SK-N-SH (cell line): ENCODE data around the gene SPACDR. TPM values are rescaled to one million over a fixed set of nuclear protein-coding genes. Genes with fewer than 3 reads are reported as not detected.
"Not testable (repeated sequence)": the region's sequence is repeated elsewhere in the genome, so short reads cannot be mapped to it uniquely, and the experiment has no call there.

Experiments
- CTCF ChIA-PET: fragments of 300-600, 350-600 bp; formaldehyde crosslinking; extraction: SDS; loops from one replicate; lab custom pipeline; 2021; lab: Yijun Ruan, JAX
- POLR2A ChIA-PET: fragments of 350-600 bp; sonication (Branson Sonifier 250); formaldehyde crosslinking; extraction: SDS; loops from one replicate; lab custom pipeline; 2020; ENCODE audit warnings: antibody characterized with exemption, inconsistent platforms; lab: Yijun Ruan, JAX
- DNase-seq: peaks from one replicate; pipeline ENCODE4 v3.0.0; 2012
- H2AFZ ChIP-seq: fragments of 200-600 bp; sonication (generic); 2 replicates; pipeline ENCODE4 v1.8.1; 2016; ENCODE audit warnings: antibody characterized with exemption, mild to moderate bottlenecking, low read depth
- H3F3A ChIP-seq: fragments of 200-600 bp; sonication (generic); replicated peaks from 2 replicates; pipeline ENCODE3; 2016; ENCODE audit warnings: antibody characterized with exemption, mild to moderate bottlenecking; ENCODE audit not compliant: insufficient read depth
- H3K27ac ChIP-seq, 2 experiments: fragments of 200-500 bp in 1 of 2; fragments of 200-600 bp in 1 of 2; sonication (Bioruptor generic) in 1 of 2; sonication (generic), shearing (Covaris generic) in 1 of 2; 2 replicates each; pipeline versions ENCODE4 v1.5.1 to v1.6.1; 2014 to 2016; ENCODE audit warnings: low read depth in 2 of 2, inconsistent platforms in 1 of 2, low read length in 1 of 2, mild to moderate bottlenecking in 1 of 2, mixed read lengths in 1 of 2
- H3K27me3 ChIP-seq: fragments of 200-600 bp; sonication (generic), shearing (Covaris generic); 2 replicates; pipeline ENCODE4 v1.6.1; 2016; ENCODE audit warnings: mixed run types; ENCODE audit not compliant: insufficient read depth
- H3K36me3 ChIP-seq, 2 experiments: fragments of 200-500 bp in 1 of 2; fragments of 200-600 bp in 1 of 2; sonication (Bioruptor generic) in 1 of 2; sonication (generic) in 1 of 2; replicated peaks in 1 of 2; 2 replicates each; pipeline versions ENCODE3 to v1.5.1; 2014 to 2016; ENCODE audit warnings: low read length in 1 of 2, mild to moderate bottlenecking in 1 of 2; ENCODE audit not compliant: insufficient read depth in 2 of 2, control insufficient read depth in 1 of 2
- H3K4me1 ChIP-seq, 2 experiments: fragments of 200-500 bp in 1 of 2; fragments of 200-600 bp in 1 of 2; sonication (Bioruptor generic) in 1 of 2; sonication (generic), shearing (Covaris generic) in 1 of 2; 2 replicates each; pipeline versions ENCODE4 v1.5.1 to v1.6.1; 2014 to 2016; ENCODE audit warnings: low read depth in 1 of 2, low read length in 1 of 2, mixed run types in 1 of 2; ENCODE audit not compliant: insufficient read depth in 2 of 2, control insufficient read depth in 1 of 2
- H3K4me2 ChIP-seq: fragments of 200-600 bp; sonication (generic), shearing (Covaris generic); 2 replicates; pipeline ENCODE4 v1.6.1; 2017; ENCODE audit warnings: mixed run types
- H3K4me3 ChIP-seq, 2 experiments: fragments of 200-500 bp in 1 of 2; fragments of 200-600 bp in 1 of 2; sonication (Bioruptor generic) in 1 of 2; sonication (generic), shearing (Covaris generic) in 1 of 2; 2 replicates each; pipeline versions ENCODE4 v1.5.1 to v1.8.1; 2014 to 2016; ENCODE audit warnings: low read depth in 2 of 2, inconsistent platforms in 1 of 2, low read length in 1 of 2, mild to moderate bottlenecking in 1 of 2, mixed read lengths in 1 of 2, moderate library complexity in 1 of 2
- H3K79me2 ChIP-seq: fragments of 200-600 bp; sonication (generic); 2 replicates; pipeline ENCODE4 v1.8.1; 2017; ENCODE audit warnings: mild to moderate bottlenecking; ENCODE audit not compliant: insufficient read depth
- H3K9ac ChIP-seq: fragments of 200-600 bp; sonication (generic); 2 replicates; pipeline ENCODE4 v1.6.1; 2017; ENCODE audit warnings: mixed run types
- H3K9me2 ChIP-seq: fragments of 200-600 bp; sonication (generic); 2 replicates; pipeline ENCODE4 v1.6.1; 2017; ENCODE audit warnings: mixed run types
- H3K9me3 ChIP-seq: fragments of 200-600 bp; sonication (generic); 2 replicates; pipeline ENCODE4 v1.6.1; 2017; ENCODE audit warnings: mixed run types, mild to moderate bottlenecking, moderate library complexity
- H4K20me1 ChIP-seq: fragments of 200-600 bp; sonication (generic); 2 replicates; pipeline ENCODE4 v1.6.1; 2017; ENCODE audit warnings: mild to moderate bottlenecking, mixed run types; ENCODE audit not compliant: insufficient read depth
- FOSL2 ChIP-seq: IDR thresholded peaks from 2 replicates; pipeline ENCODE4 v1.4.0; 2012; ENCODE audit warnings: low read depth, mild to moderate bottlenecking, moderate library complexity, borderline replicate concordance
- FOXM1 ChIP-seq: IDR thresholded peaks from 2 replicates; pipeline ENCODE4 v1.4.0; 2012; ENCODE audit warnings: low read depth, mild to moderate bottlenecking
- GABPA ChIP-seq: IDR thresholded peaks from 2 replicates; pipeline ENCODE4 v1.4.0; 2012; ENCODE audit warnings: low read depth, mild to moderate bottlenecking
- JUND ChIP-seq: IDR thresholded peaks from 2 replicates; pipeline ENCODE4 v1.4.0; 2012
- NRF1 ChIP-seq: IDR thresholded peaks from 2 replicates; pipeline ENCODE4 v1.6.1; 2012; ENCODE audit warnings: low read depth, mild to moderate bottlenecking, low read length
- RCOR1 ChIP-seq: fragments of 150-350 bp; IDR thresholded peaks from 2 replicates; pipeline ENCODE4 v1.6.1; 2017; ENCODE audit warnings: antibody characterized with exemption, low read length
- SIN3A ChIP-seq: IDR thresholded peaks from 2 replicates; pipeline ENCODE4 v1.6.1; 2012; ENCODE audit warnings: low read depth, mild to moderate bottlenecking, low read length, moderate library complexity, borderline replicate concordance
- SMC3 ChIP-seq: IDR thresholded peaks from 2 replicates; pipeline ENCODE4 v1.6.1; 2012; ENCODE audit warnings: low read depth, low read length, improper control_type of control experiment
- TCF12 ChIP-seq: IDR thresholded peaks from 2 replicates; pipeline ENCODE4 v1.4.0; 2012
- USF1 ChIP-seq: IDR thresholded peaks from 2 replicates; pipeline ENCODE4 v1.4.0; 2012; ENCODE audit warnings: low read depth, borderline replicate concordance
- ZBTB33 ChIP-seq: IDR thresholded peaks from 2 replicates; pipeline ENCODE4 v1.4.0; 2012; ENCODE audit warnings: low read depth, borderline replicate concordance
- WGBS: methylation state at CpG from one replicate; pipeline ENCODE4 v1.1.6; 2017; ENCODE audit warnings: low lambda C conversion rate; 5-methylcytosine and 5-hydroxymethylcytosine counted together
- polyA plus RNA-seq, 3 experiments: library from polyadenylated mRNA; depleted of rRNA; stranded (reverse); fragments of >200 nt; gene quantifications; 2 replicates each; pipeline ENCODE4 v1.2.3, GENCODE V29; 2012

The SPACDR gene
- polyA plus RNA-seq, 1 of the 3 experiments (the other 2 are of a cell fraction) = 1.5 TPM

GRCh38 chr7:100452513-100452912 is 11.5 kb downstream of the SPACDR start:
- 69% methylated on average over 3 of the region's 3 CpGs for WGBS
- H3K9me2 ChIP-seq = no peaks in the 10 kb centered on the region
- no peak overlapping the region for H3K4me3 ChIP-seq
- no peak overlapping the region for H3K4me2 ChIP-seq
- no peak for TF ChIP-seq FOSL2
- no peak for TF ChIP-seq ZBTB33
- no peak for TF ChIP-seq SMC3
- no peak for TF ChIP-seq SIN3A
- no peak for TF ChIP-seq RCOR1
- no peak for TF ChIP-seq GABPA
- TF ChIP-seq FOXM1 = no peak
- TF ChIP-seq TCF12 = no peak
- TF ChIP-seq, all 33 proteins: peak for 0
- Histone ChIP-seq H3K27ac (no peak overlapping the region), H3K79me2 (no peaks in the 10 kb centered on the region), H3K4me1 (peaks cover 0 to 2% of the 10 kb centered on the region in 2 experiments; a peak in 1 of 4 replicates), H3K9ac (no peak overlapping the region), H3K27me3 (no peaks in the 10 kb centered on the region), H3F3A (no peaks in the 10 kb centered on the region), H3K9me3 (no peaks in the 10 kb centered on the region), H3K36me3 (no peaks in the 10 kb centered on the region), H4K20me1 (no peaks in the 10 kb centered on the region), H2AFZ (no peak overlapping the region)
- DNase-seq = no peak
- POLR2A ChIA-PET = no interaction called here
- CTCF ChIA-PET = interaction anchor here (1.2 to 5.3 kb wide), 4 partner anchors 12 to 37 kb away, joined by 3 to 57 read pairs (median 22); partner anchors contain the start of gene SPACDR

- POLR2A ChIA-PET = interaction anchor here (0.7 to 1.2 kb wide), 2 partner anchors 18 to 21 kb away, joined by 3 to 6 read pairs; partner anchors contain the start of gene ZCWPW1
- TF ChIP-seq NRF1 (no peak), SIN3A (no peak), USF1 (no peak), JUND (no peak)
Observed at GRCh38 chr7:100449190-100449795, 14.8 kb downstream of the SPACDR start.

GRCh38 chr7:100447363-100447762 is 16.7 kb downstream of the SPACDR start:
- H4K20me1 ChIP-seq, H3K9ac ChIP-seq, H3K27ac ChIP-seq, H3K36me3 ChIP-seq, DNase-seq, H2AFZ ChIP-seq, H3K4me2 ChIP-seq, POLR2A ChIA-PET, H3K9me3 ChIP-seq, H3K27me3 ChIP-seq, H3K79me2 ChIP-seq, H3K9me2 ChIP-seq, H3K4me1 ChIP-seq, H3F3A ChIP-seq, H3K4me3 ChIP-seq: not testable (repeated sequence)
- 95% methylated on average over 8 of the region's 8 CpGs for WGBS
- CTCF ChIA-PET = interaction anchor here (1.1 to 2.2 kb wide), 5 partner anchors 9 to 112 kb away, joined by 3 to 6 read pairs (median 4); partner anchors contain the start of gene PPP1R35

More at GRCh38 chr7:100449190-100449795, 14.8 kb downstream of the SPACDR start:
- Histone ChIP-seq H3K9me3 (no peaks in the 10 kb centered on the region), H3K4me1 (peaks cover 2 to 4% of the 10 kb centered on the region in 2 experiments; a peak in 2 of 4 replicates), H2AFZ (no peak overlapping the region), H3K27ac (no peak overlapping the region), H3K9ac (no peak overlapping the region), H3K79me2 (no peaks in the 10 kb centered on the region), H3K36me3 (no peaks in the 10 kb centered on the region), H3K4me3 (no peak overlapping the region), H3K27me3 (no peaks in the 10 kb centered on the region), H3F3A (no peaks in the 10 kb centered on the region), H4K20me1 (no peaks in the 10 kb centered on the region), H3K9me2 (no peaks in the 10 kb centered on the region), H3K4me2 (no peak overlapping the region)
- no peak for DNase-seq
- WGBS = 93% methylated on average over 13 of the region's 13 CpGs
- CTCF ChIA-PET = interaction anchor here (0.7 to 3.1 kb wide), 12 partner anchors 9 to 185 kb away, joined by 3 to 41 read pairs (median 13); partner anchors contain the start of genes NYAP1, PPP1R35 and SPACDR
